Ovary (tissue), 3 donors: ENCODE data around the gene HRG.

Source experiments
- CTCF ChIP-seq, 3 donors: fragments of 450-650 bp in 2 of 3; fragments of 200-600 bp in 1 of 3; IDR thresholded peaks; one replicate each; pipeline versions ENCODE4 v1.5.1 to v1.8.0; 2016 to 2022; ENCODE audit warnings: antibody characterized with exemption in 3 of 3, mild to moderate bottlenecking in 1 of 3
- POLR2A ChIP-seq: fragments of 450-650 bp; IDR thresholded peaks from one replicate; pipeline ENCODE4 v1.6.1; 2017; ENCODE audit warnings: antibody characterized with exemption, mild to moderate bottlenecking, moderate library complexity
- donor health status: DM: no; HTN: no; CAD: no.

DNA sequence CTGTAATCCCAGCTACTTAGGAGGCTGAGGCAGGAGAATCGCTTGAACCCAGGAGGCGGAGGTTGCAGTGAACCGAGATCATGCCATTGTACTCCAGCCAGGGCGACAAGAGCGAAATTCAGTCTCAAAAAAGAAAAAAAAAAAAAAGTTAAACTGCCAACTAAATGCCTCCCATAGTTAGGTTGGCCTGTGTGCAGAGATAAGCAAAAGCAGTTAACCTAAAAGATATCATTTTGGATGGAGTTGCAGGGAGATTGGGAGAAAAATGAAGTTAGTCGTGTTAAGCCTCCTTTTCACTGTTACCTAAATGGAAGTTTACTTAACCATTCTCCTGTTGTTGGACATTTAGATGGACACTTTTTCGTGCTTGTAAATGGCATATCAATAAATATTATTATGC lies 37.1 kb upstream of the HRG start:
- TF ChIP-seq CTCF (IDR thresholded peaks at IDR 0.05) (no peak), POLR2A (no peak)
